SK-N-MC (cell line): ENCODE measurements around the gene MEI4.
"Not testable (repeated sequence)": the region's sequence is repeated elsewhere in the genome, so short reads cannot be mapped to it uniquely, and the experiment has no call there.

Experiments
- DNase-seq: peaks from one replicate; pipeline ENCODE4 v3.0.0-alpha.2; 2011; ENCODE audit warnings: low read depth, low spot score
- H3K27ac ChIP-seq: fragments of 200-600 bp; sonication (generic); 2 replicates; pipeline ENCODE4 v1.5.1; 2016; ENCODE audit warnings: mixed run types
- H3K36me3 ChIP-seq: fragments of 200-600 bp; sonication (generic); 2 replicates; pipeline ENCODE4 v1.6.1; 2017; ENCODE audit warnings: antibody characterized with exemption, low read length, mixed read lengths; ENCODE audit not compliant: insufficient read depth
- H3K4me3 ChIP-seq: fragments of 200-600 bp; sonication (generic); 2 replicates; pipeline ENCODE4 v1.5.1; 2016
- H3K9ac ChIP-seq: fragments of 200-600 bp; sonication (generic); 2 replicates; pipeline ENCODE4 v1.8.0; 2017; ENCODE audit warnings: mixed run types, mixed read lengths; ENCODE audit not compliant: insufficient read length
- H3K9me3 ChIP-seq: fragments of 200-600 bp; sonication (generic); 2 replicates; pipeline ENCODE4 v1.6.1; 2017; ENCODE audit warnings: low read depth, mild to moderate bottlenecking, antibody characterized with exemption, low read length, moderate library complexity, mixed read lengths
- EZH2 ChIP-seq: fragments of 200-600 bp; sonication (generic); IDR thresholded peaks from one replicate; pipeline ENCODE4 v1.6.1; 2017; ENCODE audit warnings: antibody characterized with exemption
- FOXP2 ChIP-seq: optimal IDR thresholded peaks from 2 replicates; pipeline ENCODE3; 2011; ENCODE audit warnings: mild to moderate bottlenecking, moderate library complexity; ENCODE audit not compliant: insufficient read depth; ENCODE audit errors: extremely low read length, control extremely low read depth
- POLR2AphosphoS5 ChIP-seq: IDR thresholded peaks from 2 replicates; pipeline ENCODE4 v1.6.1; 2012; ENCODE audit warnings: mild to moderate bottlenecking, low read depth, low read length, borderline replicate concordance

The MEI4 gene

GRCh38 chr6:77715588-77715987 is 62.7 kb downstream of the MEI4 start:
- no peaks in the 10 kb centered on the region for H3K9me3 ChIP-seq
- no peak overlapping the region for H3K27ac ChIP-seq
- no peak overlapping the region for H3K9ac ChIP-seq
- H3K4me3 ChIP-seq: no peak overlapping the region
- TF ChIP-seq EZH2 (no peak), POLR2AphosphoS5 (no peak), FOXP2 (no peak)
- DNase-seq: no peak
- H3K36me3 ChIP-seq: no peaks in the 10 kb centered on the region

- no peak for DNase-seq
- Histone ChIP-seq H3K9me3 (no peaks in the 10 kb centered on the region), H3K36me3 (no peaks in the 10 kb centered on the region), H3K27ac (no peak overlapping the region), H3K4me3 (no peak overlapping the region), H3K9ac (no peak overlapping the region)
- no peak for TF ChIP-seq POLR2AphosphoS5
- no peak for TF ChIP-seq EZH2
- no peak for TF ChIP-seq FOXP2
Measured at GRCh38 chr6:77716311-77716710, 63.5 kb downstream of the MEI4 start.

GRCh38 chr6:77736010-77736409 is 83.2 kb downstream of the MEI4 start:
- not testable (repeated sequence) for H3K9ac ChIP-seq, DNase-seq, H3K27ac ChIP-seq, H3K4me3 ChIP-seq, H3K36me3 ChIP-seq, H3K9me3 ChIP-seq

GRCh38 chr6:77740380-77740779 is 87.5 kb downstream of the MEI4 start:
- no peak for DNase-seq
- H3K9me3 ChIP-seq: no peaks in the 10 kb centered on the region
- TF ChIP-seq POLR2AphosphoS5: no peak
- no peak for TF ChIP-seq FOXP2
- no peak for TF ChIP-seq EZH2
- H3K36me3 ChIP-seq: no peaks in the 10 kb centered on the region
- no peak overlapping the region for H3K4me3 ChIP-seq
- no peak overlapping the region for H3K9ac ChIP-seq
- H3K27ac ChIP-seq: no peak overlapping the region

- not testable (repeated sequence) for H3K27ac ChIP-seq, DNase-seq, H3K9ac ChIP-seq, H3K36me3 ChIP-seq, H3K4me3 ChIP-seq, H3K9me3 ChIP-seq
Measured at GRCh38 chr6:77752156-77752555, 99.3 kb downstream of the MEI4 start.

GRCh38 chr6:77762386-77762785 is 109.5 kb downstream of the MEI4 start:
- no peak overlapping the region for H3K27ac ChIP-seq
- no peaks in the 10 kb centered on the region for H3K36me3 ChIP-seq
- no peak overlapping the region for H3K9ac ChIP-seq
- no peaks in the 10 kb centered on the region for H3K9me3 ChIP-seq
- no peak for DNase-seq
- no peak overlapping the region for H3K4me3 ChIP-seq
- TF ChIP-seq FOXP2 (no peak), POLR2AphosphoS5 (no peak), EZH2 (no peak)

DNA sequence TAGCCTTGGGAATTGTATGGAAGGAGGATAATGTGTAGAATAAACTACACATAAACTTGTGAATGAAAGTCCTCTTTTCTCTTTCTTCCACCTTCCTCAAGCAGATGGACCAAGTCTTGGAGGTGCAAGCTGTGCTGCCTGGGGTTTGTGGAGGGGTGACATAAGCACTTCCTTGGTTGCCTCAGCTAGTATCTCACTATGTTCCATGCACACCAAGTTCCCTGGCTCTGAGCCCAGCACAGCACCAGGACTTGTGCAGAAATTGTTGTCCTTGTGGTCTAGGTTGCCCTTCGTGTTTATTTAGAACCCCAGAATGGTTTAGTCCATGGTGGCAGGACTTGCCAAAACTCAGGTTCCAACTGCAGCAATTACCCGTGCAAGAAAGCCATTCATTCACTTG is 110.3 kb downstream of the MEI4 start:
- Histone ChIP-seq H3K9ac (no peak overlapping the region), H3K9me3 (no peaks in the 10 kb centered on the region), H3K36me3 (no peaks in the 10 kb centered on the region), H3K27ac (no peak overlapping the region), H3K4me3 (no peak overlapping the region)
- TF ChIP-seq EZH2 (no peak), FOXP2 (no peak), POLR2AphosphoS5 (no peak)
- DNase-seq: no peak

GRCh38 chr6:77764364-77764763 is 111.5 kb downstream of the MEI4 start:
- TF ChIP-seq POLR2AphosphoS5 (no peak), FOXP2 (no peak), EZH2 (no peak)
- no peak overlapping the region for H3K9ac ChIP-seq
- H3K9me3 ChIP-seq: no peaks in the 10 kb centered on the region
- DNase-seq: no peak
- no peak overlapping the region for H3K4me3 ChIP-seq
- no peaks in the 10 kb centered on the region for H3K36me3 ChIP-seq
- no peak overlapping the region for H3K27ac ChIP-seq

GRCh38 chr6:77773157-77773822 is 120.5 kb downstream of the MEI4 start:
- no peak for DNase-seq
- TF ChIP-seq FOXP2: no peak
- no peak for TF ChIP-seq POLR2AphosphoS5
- TF ChIP-seq EZH2: no peak
- Histone ChIP-seq H3K9me3 (no peaks in the 10 kb centered on the region), H3K4me3 (no peak overlapping the region), H3K36me3 (no peaks in the 10 kb centered on the region), H3K27ac (no peak overlapping the region), H3K9ac (no peak overlapping the region)

GRCh38 chr6:77774457-77774856 is 121.6 kb downstream of the MEI4 start:
- DNase-seq: no peak
- Histone ChIP-seq H3K27ac (no peak overlapping the region), H3K9me3 (no peaks in the 10 kb centered on the region), H3K4me3 (no peak overlapping the region), H3K9ac (no peak overlapping the region), H3K36me3 (no peaks in the 10 kb centered on the region)
- TF ChIP-seq EZH2 (no peak), POLR2AphosphoS5 (no peak), FOXP2 (no peak)
